Measurements from ENCODE around the gene SLC12A1.
A peak's percentile ranks its signal among the peaks of the same experiment; 100 is the strongest.
"Not testable (repeated sequence)": the region's sequence is repeated elsewhere in the genome, so short reads cannot be mapped to it uniquely, and the experiment has no call there.

SLC12A1 gene

GRCh38 chr15:48315041-48315440 is 108.9 kb downstream of the SLC12A1 start:
- no peak for DNase-seq

- DNase-seq, result no peak
These were observed 111.1 kb downstream of the SLC12A1 start for GRCh38 chr15:48317221-48317620.

GRCh38 chr15:48318131-48318530 is 112.0 kb downstream of the SLC12A1 start:
- DNase-seq, result no peak

GRCh38 chr15:48323294-48323693 is 117.2 kb downstream of the SLC12A1 start:
- no peak for DNase-seq

- peak; percentile 1 for DNase-seq
These were observed 118.8 kb downstream of the SLC12A1 start for GRCh38 chr15:48324949-48325348.

- DNase-seq, result no peak
These were observed 119.3 kb downstream of the SLC12A1 start for GRCh38 chr15:48325400-48325799.

- not testable (repeated sequence) for DNase-seq
These were observed 120.1 kb downstream of the SLC12A1 start for GRCh38 chr15:48326180-48326579.

GRCh38 chr15:48330105-48330785 is 124.1 kb downstream of the SLC12A1 start:
- DNase-seq, result no peak

- DNase-seq, result peak; percentile 31
These were observed 125.0 kb downstream of the SLC12A1 start, which contains the start of gene DUT for GRCh38 chr15:48330855-48331795. TSS of gene DUT (plus strand) at chr15:48331429. CDS start at chr15:48331516, 87 bp downstream.

GRCh38 chr15:48331796-48332641 is 125.9 kb downstream of the SLC12A1 start:
- DNase-seq, result peak; percentile 36

GRCh38 chr15:48332642-48333034 is 126.5 kb downstream of the SLC12A1 start:
- no peak for DNase-seq

- DNase-seq, result no peak
These were observed 127.4 kb downstream of the SLC12A1 start for GRCh38 chr15:48333540-48333939.

GRCh38 chr15:48334260-48334659 is 128.2 kb downstream of the SLC12A1 start:
- DNase-seq, result no peak

GRCh38 chr15:48336940-48337339 is 130.8 kb downstream of the SLC12A1 start:
- no peak for DNase-seq

GRCh38 chr15:48337607-48338006 is 131.5 kb downstream of the SLC12A1 start:
- DNase-seq, result no peak

GRCh38 chr15:48340111-48340510 is 134.0 kb downstream of the SLC12A1 start:
- no peak for DNase-seq

- DNase-seq, result no peak
These were observed 137.8 kb downstream of the SLC12A1 start for GRCh38 chr15:48343865-48344264.

- DNase-seq, result no peak
These were observed 139.4 kb downstream of the SLC12A1 start for GRCh38 chr15:48345516-48345915.

- peak; percentile 5 for DNase-seq
These were observed 146.5 kb downstream of the SLC12A1 start for GRCh38 chr15:48352474-48353072.
